Occipital lobe (tissue), 2 donors: ENCODE data around the gene CMIP. TPM values are rescaled to one million over a fixed set of nuclear protein-coding genes. Genes with fewer than 3 reads are reported as not detected.
A peak's percentile ranks its signal among the peaks of the same experiment; 100 is the strongest.
"Not testable (repeated sequence)": the region's sequence is repeated elsewhere in the genome, so short reads cannot be mapped to it uniquely, and the experiment has no call there.

Experiments used
- DNase-seq: peaks from one replicate; lab custom pipeline; 2025; lab: John Stamatoyannopoulos, UW
- total RNA-seq: library from RNA; depleted of rRNA; stranded (reverse); fragments of >200 nt; gene quantifications from one replicate; pipeline ENCODE4 v1.2.3, GENCODE V29; 2014

The CMIP gene
- total RNA-seq, 1 donor from 2014 or later: 22.9 TPM

GRCh38 chr16:81421126-81421525, 23.5 kb upstream of the CMIP start:
- no peak for DNase-seq

- no peak for DNase-seq
Observed at GRCh38 chr16:81421536-81421935, 23.1 kb upstream of the CMIP start.

- DNase-seq: not testable (repeated sequence)
Observed at GRCh38 chr16:81422153-81422552, 22.5 kb upstream of the CMIP start.

GRCh38 chr16:81424771-81425170, 19.8 kb upstream of the CMIP start:
- DNase-seq: no peak

GRCh38 chr16:81427219-81427618, 17.4 kb upstream of the CMIP start:
- DNase-seq: no peak

GRCh38 chr16:81429045-81429521, 15.5 kb upstream of the CMIP start:
- DNase-seq: no peak

GRCh38 chr16:81431554-81432353, 12.9 kb upstream of the CMIP start:
- no peak for DNase-seq

- DNase-seq: no peak
Observed at GRCh38 chr16:81432937-81433557, 11.6 kb upstream of the CMIP start.

- no peak for DNase-seq
Observed at GRCh38 chr16:81435103-81435502, 9.5 kb upstream of the CMIP start.

GRCh38 chr16:81435567-81435966, 9.0 kb upstream of the CMIP start:
- no peak for DNase-seq

GRCh38 chr16:81436386-81436785, 8.2 kb upstream of the CMIP start:
- no peak for DNase-seq

- no peak for DNase-seq
Observed at GRCh38 chr16:81437865-81438264, 6.7 kb upstream of the CMIP start.

GRCh38 chr16:81440888-81441761, 3.5 kb upstream of the CMIP start:
- no peak for DNase-seq

- DNase-seq: no peak
Observed at GRCh38 chr16:81442220-81442915, 2.2 kb upstream of the CMIP start.

- no peak for DNase-seq
Observed at GRCh38 chr16:81442916-81443687, 1.5 kb upstream of the CMIP start.

- DNase-seq: no peak
Observed at GRCh38 chr16:81443688-81444447, 740 bp upstream of the CMIP start.

- peak; percentile 37 for DNase-seq
Observed at GRCh38 chr16:81445143-81445961, 744 bp downstream of the CMIP start.

- no peak for DNase-seq
Observed at GRCh38 chr16:81445966-81446906, 1.6 kb downstream of the CMIP start.
